HEK293T (cell line): ENCODE results near the gene MYCBPAP.

Source experiments
- CTCF ChIA-PET: fragments of 350-600 bp; formaldehyde crosslinking; extraction: SDS; loops from one replicate; lab custom pipeline; 2021; ENCODE audit warnings: antibody characterized with exemption, inconsistent platforms; lab: Yijun Ruan, JAX
- POLR2A ChIA-PET: fragments of 350-600 bp; formaldehyde crosslinking; extraction: SDS; loops from one replicate; lab custom pipeline; 2020; ENCODE audit warnings: antibody characterized with exemption, inconsistent platforms; lab: Yijun Ruan, JAX
- DNase-seq: peaks from one replicate; pipeline ENCODE4 v3.0.0; 2012; ENCODE audit warnings: mixed read lengths; ENCODE audit errors: extremely low spot score
- ARNT ChIP-seq: fragments of 450-650 bp; IDR thresholded peaks from 2 replicates; pipeline ENCODE4 v1.6.1; 2017; ENCODE audit warnings: mild to moderate bottlenecking
- BHLHE40 ChIP-seq: fragments of 450-650 bp; IDR thresholded peaks from 2 replicates; pipeline ENCODE4 v1.6.1; 2016; ENCODE audit warnings: mild to moderate bottlenecking, moderate library complexity, borderline replicate concordance
- CTBP1 ChIP-seq: fragments of 450-650 bp; IDR thresholded peaks from 2 replicates; pipeline ENCODE4 v1.6.1; 2016; ENCODE audit warnings: borderline replicate concordance
- ELF4 ChIP-seq: fragments of 450-650 bp; IDR thresholded peaks from 2 replicates; pipeline ENCODE4 v1.6.1; 2017; ENCODE audit warnings: antibody characterized with exemption
- FOXA1 ChIP-seq: fragments of 450-650 bp; IDR thresholded peaks from 2 replicates; pipeline ENCODE4 v1.6.1; 2016; ENCODE audit warnings: mild to moderate bottlenecking
- FOXK2 ChIP-seq: fragments of 450-650 bp; IDR thresholded peaks from 2 replicates; pipeline ENCODE4 v1.6.1; 2016; ENCODE audit warnings: mild to moderate bottlenecking
- FOXM1 ChIP-seq: fragments of 450-650 bp; IDR thresholded peaks from 2 replicates; pipeline ENCODE4 v1.6.1; 2017; ENCODE audit warnings: mild to moderate bottlenecking, borderline replicate concordance
- HDGF ChIP-seq: fragments of 450-650 bp; IDR thresholded peaks from 2 replicates; pipeline ENCODE4 v1.6.1; 2017; ENCODE audit warnings: antibody characterized with exemption, borderline replicate concordance
- L3MBTL2 ChIP-seq: fragments of 450-650 bp; conservative IDR thresholded peaks from 2 replicates; pipeline ENCODE4 v1.6.1; 2016; ENCODE audit warnings: mild to moderate bottlenecking
- LEF1 ChIP-seq: fragments of 450-650 bp; IDR thresholded peaks from 2 replicates; pipeline ENCODE4 v1.6.1; 2017; ENCODE audit warnings: mild to moderate bottlenecking, borderline replicate concordance
- NFRKB ChIP-seq: fragments of 450-650 bp; IDR thresholded peaks from 2 replicates; pipeline ENCODE4 v1.6.1; 2016; ENCODE audit warnings: mild to moderate bottlenecking, moderate library complexity
- SP1 ChIP-seq: fragments of 450-650 bp; IDR thresholded peaks from 2 replicates; pipeline ENCODE4 v1.6.1; 2017
- SUZ12 ChIP-seq: fragments of 450-650 bp; IDR thresholded peaks from 2 replicates; pipeline ENCODE4 v1.6.1; 2016; ENCODE audit warnings: mild to moderate bottlenecking
- TARDBP ChIP-seq: fragments of 450-650 bp; IDR thresholded peaks from 2 replicates; pipeline ENCODE4 v1.6.1; 2016
- TF ChIP-seq, protein P1 (sequence below): fragments of 450-650 bp; IDR thresholded peaks from 2 replicates; pipeline ENCODE4 v1.6.1; 2016

The MYCBPAP gene, protein sequence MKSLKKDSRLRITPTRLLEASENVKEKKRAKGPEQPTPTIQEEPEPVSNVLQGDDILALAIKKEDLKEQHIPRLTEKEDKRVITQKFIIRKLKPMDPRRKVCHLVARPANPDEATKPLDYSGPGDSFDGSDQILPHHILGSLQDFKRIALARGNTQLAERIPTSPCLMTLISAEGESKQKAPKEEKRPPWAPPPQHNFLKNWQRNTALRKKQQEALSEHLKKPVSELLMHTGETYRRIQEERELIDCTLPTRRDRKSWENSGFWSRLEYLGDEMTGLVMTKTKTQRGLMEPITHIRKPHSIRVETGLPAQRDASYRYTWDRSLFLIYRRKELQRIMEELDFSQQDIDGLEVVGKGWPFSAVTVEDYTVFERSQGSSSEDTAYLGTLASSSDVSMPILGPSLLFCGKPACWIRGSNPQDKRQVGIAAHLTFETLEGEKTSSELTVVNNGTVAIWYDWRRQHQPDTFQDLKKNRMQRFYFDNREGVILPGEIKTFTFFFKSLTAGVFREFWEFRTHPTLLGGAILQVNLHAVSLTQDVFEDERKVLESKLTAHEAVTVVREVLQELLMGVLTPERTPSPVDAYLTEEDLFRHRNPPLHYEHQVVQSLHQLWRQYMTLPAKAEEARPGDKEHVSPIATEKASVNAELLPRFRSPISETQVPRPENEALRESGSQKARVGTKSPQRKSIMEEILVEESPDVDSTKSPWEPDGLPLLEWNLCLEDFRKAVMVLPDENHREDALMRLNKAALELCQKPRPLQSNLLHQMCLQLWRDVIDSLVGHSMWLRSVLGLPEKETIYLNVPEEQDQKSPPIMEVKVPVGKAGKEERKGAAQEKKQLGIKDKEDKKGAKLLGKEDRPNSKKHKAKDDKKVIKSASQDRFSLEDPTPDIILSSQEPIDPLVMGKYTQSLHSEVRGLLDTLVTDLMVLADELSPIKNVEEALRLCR

DNA sequence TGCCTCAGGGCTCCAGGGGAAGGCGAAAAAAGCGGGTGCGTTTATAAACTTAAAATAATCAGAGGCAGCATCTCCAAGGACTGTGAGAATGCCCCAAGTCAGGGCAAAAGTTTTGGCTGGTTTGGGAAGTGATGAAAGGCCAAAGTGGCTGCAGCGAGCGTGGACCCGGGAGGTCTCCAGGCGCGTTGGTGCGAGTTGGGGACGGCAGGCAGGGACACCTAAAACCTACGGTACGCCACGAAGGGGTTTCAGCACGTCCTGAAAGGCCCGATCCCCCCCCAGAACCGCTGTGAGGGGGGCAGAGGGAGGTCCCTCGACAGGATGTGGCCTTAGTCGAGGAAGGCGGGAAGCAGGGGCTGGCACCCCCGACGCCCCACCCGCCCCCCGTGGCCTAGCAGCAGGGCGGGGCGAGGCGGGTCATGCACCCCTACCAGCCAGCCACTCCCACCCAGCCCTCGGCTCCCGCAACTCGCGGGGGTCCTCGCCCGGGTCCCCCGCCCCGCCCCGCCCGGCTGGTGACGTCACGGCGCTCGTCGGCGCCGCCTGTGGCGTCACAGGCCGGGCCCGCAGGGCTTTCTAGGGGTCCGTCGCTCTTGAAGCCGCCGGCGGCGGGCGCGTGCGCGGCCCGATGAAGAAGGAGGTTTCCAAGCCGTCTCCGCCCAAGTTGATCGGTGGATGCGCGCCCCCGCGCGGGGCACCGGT, at the start of gene MYCBPAP:
Gene MYCBPAP, plus strand, starts transcription at position 569 of the 702 bp plus-strand sequence. CDS start 236 bp downstream, outside the sequence.
- CTCF ChIA-PET: interaction anchor here (0.7 kb wide), 1 partner anchor 237 kb away, joined by 4 read pairs; no protein-coding TSS in a partner anchor
- TF ChIP-seq SP1 (no peak), ELF4 (no peak), L3MBTL2 (no peak), FOXK2 (no peak), HDGF (no peak), BHLHE40 (no peak), SUZ12 (no peak), FOXA1 (no peak)
- POLR2A ChIA-PET: no interaction called here
- no peak for DNase-seq

DNA sequence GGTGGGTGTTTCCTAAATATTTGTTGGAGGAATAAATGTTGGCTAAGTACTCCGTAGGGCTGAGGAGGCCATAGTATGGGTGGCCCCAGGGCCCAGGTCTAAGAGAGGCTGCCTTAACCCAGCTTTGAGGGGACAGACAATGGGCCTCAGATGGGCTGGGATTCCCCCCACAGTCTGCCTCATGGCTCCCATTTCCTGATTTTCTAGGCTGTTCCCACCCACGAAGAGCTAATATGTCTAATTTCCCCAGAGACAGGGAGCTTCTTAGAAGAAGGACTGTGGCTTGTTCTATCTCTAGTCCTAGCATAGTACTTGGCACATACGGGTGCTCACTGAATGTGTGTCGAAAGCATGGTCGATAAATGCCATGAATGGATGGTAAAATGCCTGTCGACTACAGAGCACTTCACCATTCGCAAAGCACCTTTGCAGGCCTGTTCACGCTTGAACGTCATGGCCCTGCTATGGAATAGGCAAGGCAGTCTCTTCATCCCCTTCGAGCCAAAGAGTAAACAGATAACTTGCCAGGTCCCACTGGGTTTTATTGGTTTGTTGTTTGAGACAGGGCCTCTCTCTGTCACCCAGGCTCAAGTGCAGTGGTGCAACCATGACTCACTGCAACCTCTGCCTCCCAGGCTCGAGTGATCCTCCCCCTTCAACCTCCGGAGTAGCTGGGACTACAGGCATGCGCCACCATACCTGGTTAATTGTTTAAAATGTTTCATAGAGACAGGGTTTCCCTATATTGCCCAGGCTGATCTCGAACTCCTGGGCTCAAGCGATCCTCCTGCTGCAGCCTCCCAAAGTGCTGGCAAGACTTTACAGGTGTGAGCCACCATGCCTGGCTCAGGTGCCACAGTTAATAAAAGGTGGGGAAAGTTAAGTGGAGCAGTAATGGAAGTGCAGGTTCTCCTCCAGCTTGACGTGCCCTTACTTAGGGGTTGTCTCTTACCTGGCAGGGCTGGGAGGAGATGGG, 49.2 kb upstream of the MYCBPAP start:
- no peak for DNase-seq
- no peak for TF ChIP-seq NFRKB
- TF ChIP-seq HDGF: no peak
- TF ChIP-seq, protein P1, sequence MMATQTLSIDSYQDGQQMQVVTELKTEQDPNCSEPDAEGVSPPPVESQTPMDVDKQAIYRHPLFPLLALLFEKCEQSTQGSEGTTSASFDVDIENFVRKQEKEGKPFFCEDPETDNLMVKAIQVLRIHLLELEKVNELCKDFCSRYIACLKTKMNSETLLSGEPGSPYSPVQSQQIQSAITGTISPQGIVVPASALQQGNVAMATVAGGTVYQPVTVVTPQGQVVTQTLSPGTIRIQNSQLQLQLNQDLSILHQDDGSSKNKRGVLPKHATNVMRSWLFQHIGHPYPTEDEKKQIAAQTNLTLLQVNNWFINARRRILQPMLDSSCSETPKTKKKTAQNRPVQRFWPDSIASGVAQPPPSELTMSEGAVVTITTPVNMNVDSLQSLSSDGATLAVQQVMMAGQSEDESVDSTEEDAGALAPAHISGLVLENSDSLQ: no peak
- TF ChIP-seq TARDBP: no peak
- no peak for TF ChIP-seq ELF4
- no peak for TF ChIP-seq SUZ12
- no peak for TF ChIP-seq ARNT
- no peak for TF ChIP-seq CTBP1
- no peak for TF ChIP-seq FOXM1
- TF ChIP-seq L3MBTL2: no peak
- no peak for TF ChIP-seq LEF1
- no peak for TF ChIP-seq FOXK2
- no peak for TF ChIP-seq BHLHE40
- ChIA-PET POLR2A (no interaction called here), CTCF (interaction anchor here (0.7 to 1.6 kb wide), 3 partner anchors 13 to 62 kb away, joined by 3 to 6 read pairs (median 3); partner anchors contain the start of gene LRRC59)

DNA sequence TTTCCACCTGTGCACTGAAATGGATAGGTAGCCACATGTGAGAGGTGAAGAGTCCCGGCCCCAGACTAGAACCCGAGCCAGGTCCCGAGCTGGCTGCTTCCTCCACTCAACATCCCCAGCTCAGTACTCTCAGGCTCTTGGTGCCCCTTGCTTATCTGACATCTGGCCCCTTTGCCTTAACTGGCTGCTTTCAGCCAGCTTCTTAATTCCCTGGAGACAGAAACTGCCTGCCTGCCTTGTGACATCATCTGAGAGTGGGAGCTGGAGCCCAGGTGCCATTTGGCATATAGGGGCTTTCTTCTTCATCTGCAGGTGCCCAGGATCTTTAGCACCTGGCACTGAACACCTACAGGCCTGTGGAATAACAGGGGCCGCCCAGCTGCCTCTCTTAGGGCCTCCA, 48.5 kb upstream of the MYCBPAP start:
- CTCF ChIA-PET: interaction anchor here (0.8 kb wide), 1 partner anchor 63 kb away, joined by 3 read pairs; the partner anchor contains the start of gene LRRC59
- TF ChIP-seq L3MBTL2: no peak
- TF ChIP-seq CTBP1: no peak
- TF ChIP-seq LEF1: no peak
- no peak for TF ChIP-seq FOXA1
- no peak for DNase-seq
- POLR2A ChIA-PET: no interaction called here

DNA sequence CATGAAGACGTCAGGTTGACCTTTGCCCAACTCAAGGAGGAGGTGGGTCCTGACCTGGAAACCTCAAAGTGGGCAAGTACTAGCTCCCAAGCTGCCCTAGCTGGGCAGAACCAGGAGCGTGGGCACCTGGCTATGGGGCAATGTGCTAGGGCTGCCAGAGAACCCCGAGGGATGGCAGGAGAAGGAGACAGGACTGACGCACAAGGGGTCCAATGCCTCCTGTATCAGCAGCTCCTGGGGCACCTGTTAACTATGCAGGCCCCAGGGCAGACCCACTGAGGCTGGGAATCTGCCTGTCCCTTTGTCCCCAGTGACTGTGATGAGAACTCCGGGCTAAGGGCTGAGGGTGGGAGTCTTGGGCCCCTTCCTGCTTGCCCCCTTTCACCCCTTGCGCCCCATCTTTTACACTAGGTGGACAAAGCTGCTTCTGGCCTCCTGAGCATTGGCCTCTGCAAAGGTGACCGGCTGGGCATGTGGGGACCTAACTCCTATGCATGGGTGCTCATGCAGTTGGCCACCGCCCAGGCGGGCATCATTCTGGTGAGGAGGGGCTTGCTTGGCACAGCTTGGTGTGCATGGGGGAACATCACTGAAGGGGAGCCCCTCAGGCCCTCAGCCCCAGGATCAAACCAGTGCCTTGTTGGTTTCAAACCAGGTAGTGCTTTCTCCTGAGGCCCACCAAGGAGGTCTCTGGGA, 47.3 kb upstream of the MYCBPAP start:
- no peak for DNase-seq
- CTCF ChIA-PET: interaction anchor here (1.2 kb wide), 1 partner anchor 13 kb away, joined by 3 read pairs; no protein-coding TSS in a partner anchor
- POLR2A ChIA-PET: no interaction called here
- no peak for TF ChIP-seq ARNT
- TF ChIP-seq HDGF: no peak
- TF ChIP-seq CTBP1: no peak

DNA sequence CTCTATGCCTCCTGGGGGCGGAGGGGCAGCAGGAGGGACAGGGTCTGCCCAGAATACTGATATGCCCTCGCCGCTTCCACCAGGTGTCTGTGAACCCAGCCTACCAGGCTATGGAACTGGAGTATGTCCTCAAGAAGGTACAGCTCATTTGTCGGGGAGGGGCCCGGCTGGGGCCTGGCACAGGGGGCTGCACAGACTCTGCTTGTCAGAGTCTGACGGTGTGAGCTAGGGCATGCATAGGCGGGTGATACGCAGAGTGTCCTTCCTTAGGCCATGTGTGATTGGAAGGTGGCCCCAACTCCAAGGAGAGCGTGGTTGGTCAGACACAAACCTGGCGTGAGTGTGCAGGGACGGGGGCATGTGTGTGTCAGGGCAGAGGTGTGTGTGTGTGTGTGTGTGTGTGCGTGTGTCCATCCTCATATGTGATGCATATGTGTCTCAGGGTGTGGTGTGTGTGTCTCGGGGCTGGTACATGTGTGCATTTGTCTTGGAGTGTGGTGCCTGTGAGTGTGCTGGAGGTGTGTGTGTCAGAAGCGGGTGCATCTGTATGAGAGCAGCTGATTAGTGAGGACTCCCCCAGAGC, 46.6 kb upstream of the MYCBPAP start:
- CTCF ChIA-PET: no interaction called here
- no peak for DNase-seq
- TF ChIP-seq ELF4: no peak
- no peak for TF ChIP-seq CTBP1
- no peak for TF ChIP-seq FOXA1
- POLR2A ChIA-PET: no interaction called here

DNA sequence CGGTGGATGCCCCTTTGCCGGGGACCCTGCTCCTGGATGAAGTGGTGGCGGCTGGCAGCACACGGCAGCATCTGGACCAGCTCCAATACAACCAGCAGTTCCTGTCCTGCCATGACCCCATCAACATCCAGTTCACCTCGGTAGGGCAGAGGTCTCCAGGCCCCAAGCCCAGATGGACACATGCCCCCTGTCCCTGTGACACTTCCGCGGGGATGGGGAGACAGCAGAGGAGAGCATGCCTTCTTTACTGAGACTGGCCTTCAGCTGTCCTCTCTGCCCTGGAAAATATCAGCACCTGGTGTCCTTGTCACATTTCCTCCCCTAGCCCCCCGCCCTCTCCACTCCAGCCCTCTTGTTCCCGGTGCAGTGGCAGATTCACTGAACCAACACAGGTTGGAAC, 45.8 kb upstream of the MYCBPAP start:
- no peak for DNase-seq
- POLR2A ChIA-PET: interaction anchor here (0.7 kb wide), 1 partner anchor 675 kb away, joined by 3 read pairs; no protein-coding TSS in a partner anchor

More for the DNA sequence above, 45.8 kb upstream of the MYCBPAP start:
- no peak for TF ChIP-seq LEF1
- TF ChIP-seq HDGF: no peak
- CTCF ChIA-PET: no interaction called here
